ENCODE data around the gene COL20A1.
"Not testable (repeated sequence)": the region's sequence is repeated elsewhere in the genome, so short reads cannot be mapped to it uniquely, and the experiment has no call there.

DNA sequence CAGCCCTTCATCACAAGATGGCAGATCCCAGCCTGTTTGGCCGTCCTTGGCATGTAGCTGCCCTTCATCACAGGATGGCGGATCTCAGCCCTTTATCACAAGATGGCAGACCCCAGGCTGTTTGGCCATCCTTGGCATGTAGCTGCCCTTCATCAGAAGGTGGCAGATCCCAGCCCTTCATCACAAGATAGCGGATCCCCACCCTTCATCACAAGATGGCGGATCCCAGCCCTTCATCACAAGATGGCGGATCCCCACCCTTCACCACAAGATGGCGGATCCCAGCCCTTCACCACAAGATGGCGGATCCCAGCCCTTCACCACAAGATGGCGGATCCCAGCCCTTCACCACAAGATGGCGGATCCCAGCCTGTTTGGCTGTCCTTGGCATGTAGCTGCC, 42.1 kb downstream of the COL20A1 start:
- TF ChIP-seq CTCF (IDR thresholded peaks at IDR 0.05 in 8 of 11, conservative IDR thresholded peaks at IDR 0.05 in 3 of 11); POLR2AphosphoS5 (IDR thresholded peaks at IDR 0.05); POLR2A (IDR thresholded peaks at IDR 0.05): not testable (repeated sequence)

Measured in spleen (tissue), 7 donors.